ENCODE data around the gene FSIP1. TPM values are rescaled to one million over a fixed set of nuclear protein-coding genes. Genes with fewer than 3 reads are reported as not detected.

Gene FSIP1
- total RNA-seq, 1 experiment from 2014 or later, result 1.3 TPM

DNA sequence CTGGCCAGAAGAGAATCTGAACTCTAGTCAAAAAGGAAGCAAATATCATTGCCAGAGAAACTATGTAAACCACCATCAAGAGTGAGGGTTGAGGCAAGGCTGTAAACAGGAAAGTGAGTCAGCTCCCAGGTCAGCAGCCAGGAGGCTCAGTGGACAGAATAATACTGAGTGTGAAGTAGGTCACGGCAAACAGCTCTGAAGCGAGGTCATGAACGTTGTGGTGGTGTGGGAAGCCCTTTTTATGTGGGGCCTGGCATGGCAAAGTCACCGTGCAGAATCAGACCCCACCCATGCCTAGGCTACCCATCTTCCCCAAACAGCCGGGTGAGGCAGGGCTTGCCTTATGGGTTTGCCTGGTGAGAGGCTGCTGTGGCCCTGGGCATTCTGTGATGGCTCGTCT is 157.8 kb downstream of the FSIP1 start:
- TF ChIP-seq, protein P1, sequence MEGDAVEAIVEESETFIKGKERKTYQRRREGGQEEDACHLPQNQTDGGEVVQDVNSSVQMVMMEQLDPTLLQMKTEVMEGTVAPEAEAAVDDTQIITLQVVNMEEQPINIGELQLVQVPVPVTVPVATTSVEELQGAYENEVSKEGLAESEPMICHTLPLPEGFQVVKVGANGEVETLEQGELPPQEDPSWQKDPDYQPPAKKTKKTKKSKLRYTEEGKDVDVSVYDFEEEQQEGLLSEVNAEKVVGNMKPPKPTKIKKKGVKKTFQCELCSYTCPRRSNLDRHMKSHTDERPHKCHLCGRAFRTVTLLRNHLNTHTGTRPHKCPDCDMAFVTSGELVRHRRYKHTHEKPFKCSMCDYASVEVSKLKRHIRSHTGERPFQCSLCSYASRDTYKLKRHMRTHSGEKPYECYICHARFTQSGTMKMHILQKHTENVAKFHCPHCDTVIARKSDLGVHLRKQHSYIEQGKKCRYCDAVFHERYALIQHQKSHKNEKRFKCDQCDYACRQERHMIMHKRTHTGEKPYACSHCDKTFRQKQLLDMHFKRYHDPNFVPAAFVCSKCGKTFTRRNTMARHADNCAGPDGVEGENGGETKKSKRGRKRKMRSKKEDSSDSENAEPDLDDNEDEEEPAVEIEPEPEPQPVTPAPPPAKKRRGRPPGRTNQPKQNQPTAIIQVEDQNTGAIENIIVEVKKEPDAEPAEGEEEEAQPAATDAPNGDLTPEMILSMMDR (IDR thresholded peaks at IDR 0.05; ENCODE audit: insufficient read depth in 1 of 2, low read depth in 1 of 2, low read length in 1 of 2, severe bottlenecking in 1 of 2, unreplicated experiment in 1 of 2), result no peak
- H3K36me3 Mint-ChIP-seq (ENCODE audit: insufficient read depth, unreplicated experiment), result no peaks in the 10 kb centered on the region
- H3K9me3 Mint-ChIP-seq (ENCODE audit: unreplicated experiment), result no peaks in the 10 kb centered on the region
- H3K9me3 ChIP-seq, result no peaks in the 10 kb centered on the region
- POLR2A ChIA-PET, result no interaction called here
- intact Hi-C loops (cut with micrococcal nuclease; ENCODE audit: unreplicated experiment), result no loop called here
- H3K27ac Mint-ChIP-seq (ENCODE audit: unreplicated experiment), result no peak overlapping the region
- H3K4me3 ChIP-seq (ENCODE audit: low read depth, low read length), result no peak overlapping the region
- peaks cover 12% of the 10 kb centered on the region for H3K4me1 Mint-ChIP-seq (ENCODE audit: low read depth, unreplicated experiment)
- no peaks in the 10 kb centered on the region for H3K27me3 Mint-ChIP-seq (ENCODE audit: insufficient read depth, unreplicated experiment)
- H3K4me3 Mint-ChIP-seq (ENCODE audit: unreplicated experiment), result no peak overlapping the region
- H3K36me3 ChIP-seq (ENCODE audit: control insufficient read depth, insufficient read depth, low read length), result no peaks in the 10 kb centered on the region
- BruUV-seq (replicated peaks), result no TSS peak
- CTCF ChIA-PET, result no interaction called here
- 0 out of 2 replicates have a peak, but pooled peaks cover 4% of the 10 kb centered on the region for H3K4me1 ChIP-seq
- no peaks in the 10 kb centered on the region for H3K27me3 ChIP-seq (replicated peaks; ENCODE audit: control insufficient read depth, insufficient read depth, low read length)
- DNase-seq, result no peak

DNA sequence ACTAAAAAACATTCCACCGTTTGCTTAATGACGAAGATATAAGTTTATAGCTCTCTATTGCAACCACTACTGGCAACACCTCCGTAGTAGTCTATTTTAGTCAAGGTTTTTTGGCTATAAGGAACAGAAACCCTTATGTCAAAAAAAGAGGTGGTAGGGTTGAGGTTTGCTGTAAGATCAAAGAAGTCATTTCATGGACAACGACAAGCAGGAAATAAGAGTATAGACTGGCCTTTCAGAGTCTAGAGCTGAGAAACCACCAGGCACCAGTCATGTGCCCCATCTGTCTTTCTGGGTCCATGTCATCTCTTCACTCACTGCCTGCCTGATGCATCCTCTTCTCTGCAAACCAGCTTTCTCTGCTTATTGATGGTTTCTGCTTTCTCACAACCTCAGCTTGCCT is 159.1 kb downstream of the FSIP1 start:
- Mint-ChIP-seq H3K36me3 (ENCODE audit: insufficient read depth, unreplicated experiment) (no peaks in the 10 kb centered on the region), H3K9me3 (ENCODE audit: unreplicated experiment) (no peaks in the 10 kb centered on the region), H3K27ac (ENCODE audit: unreplicated experiment) (no peak overlapping the region), H3K4me3 (ENCODE audit: unreplicated experiment) (no peak overlapping the region), H3K27me3 (ENCODE audit: insufficient read depth, unreplicated experiment) (no peaks in the 10 kb centered on the region), H3K4me1 (ENCODE audit: low read depth, unreplicated experiment) (peaks cover 12% of the 10 kb centered on the region)
- no peaks in the 10 kb centered on the region for H3K36me3 ChIP-seq (ENCODE audit: control insufficient read depth, insufficient read depth, low read length)
- intact Hi-C loops (cut with micrococcal nuclease; ENCODE audit: unreplicated experiment), result no loop called here
- H3K4me3 ChIP-seq (ENCODE audit: low read depth, low read length), result no peak overlapping the region
- H3K9me3 ChIP-seq, result no peaks in the 10 kb centered on the region
- H3K4me1 ChIP-seq, result 0 out of 2 replicates have a peak, but pooled peaks cover 4% of the 10 kb centered on the region
- TF ChIP-seq, protein P1 (IDR thresholded peaks at IDR 0.05; ENCODE audit: insufficient read depth in 1 of 2, low read depth in 1 of 2, low read length in 1 of 2, severe bottlenecking in 1 of 2, unreplicated experiment in 1 of 2), result no peak
- no TSS peak for BruUV-seq (replicated peaks)
- ChIA-PET CTCF (no interaction called here), POLR2A (no interaction called here)
- no peak for DNase-seq
- no peaks in the 10 kb centered on the region for H3K27me3 ChIP-seq (replicated peaks; ENCODE audit: control insufficient read depth, insufficient read depth, low read length)

DNA sequence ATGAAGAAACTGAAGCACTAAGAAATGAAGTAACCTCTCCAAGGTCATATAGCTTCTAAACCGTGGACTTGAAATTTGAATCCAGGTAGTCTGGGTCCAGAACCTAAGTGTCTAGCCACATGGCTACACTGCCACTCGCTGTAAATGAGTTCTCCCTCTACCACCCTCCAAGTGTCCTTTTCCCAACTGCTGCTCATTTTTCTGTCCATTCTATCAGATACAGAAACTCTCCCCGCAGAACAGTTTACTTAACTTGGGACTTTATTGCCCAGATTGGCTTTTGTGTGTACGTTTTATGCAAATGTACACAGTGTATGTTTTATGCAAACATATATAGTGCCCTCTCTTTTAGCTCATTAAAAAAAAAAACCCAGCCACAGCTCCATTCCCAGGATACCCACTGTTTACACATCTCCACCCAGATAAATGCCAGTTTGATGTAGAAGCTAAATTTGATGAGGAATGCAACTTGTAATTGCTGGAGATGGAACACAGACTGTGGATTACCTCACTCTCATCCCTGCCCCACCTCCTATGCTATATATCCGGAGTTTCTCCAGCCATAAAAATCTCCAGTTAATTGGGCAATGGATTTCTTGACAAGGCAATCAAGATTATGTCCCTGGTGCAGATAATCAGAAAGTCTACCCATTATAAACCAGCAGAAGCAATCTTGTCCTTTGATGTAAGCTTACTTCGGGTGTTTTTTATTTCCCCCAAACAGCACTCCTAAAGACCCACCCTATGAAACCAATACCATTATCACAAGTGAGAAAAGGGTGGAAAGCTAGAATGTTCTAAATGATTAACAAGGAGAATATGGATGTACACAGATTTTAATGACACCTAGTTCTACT is 159.8 kb downstream of the FSIP1 start:
- Mint-ChIP-seq H3K4me3 (ENCODE audit: unreplicated experiment) (no peak overlapping the region), H3K9me3 (ENCODE audit: unreplicated experiment) (no peaks in the 10 kb centered on the region), H3K36me3 (ENCODE audit: insufficient read depth, unreplicated experiment) (no peaks in the 10 kb centered on the region), H3K4me1 (ENCODE audit: low read depth, unreplicated experiment) (peaks cover 7% of the 10 kb centered on the region), H3K27ac (ENCODE audit: unreplicated experiment) (no peak overlapping the region), H3K27me3 (ENCODE audit: insufficient read depth, unreplicated experiment) (no peaks in the 10 kb centered on the region)
- H3K9me3 ChIP-seq, result no peaks in the 10 kb centered on the region
- H3K4me1 ChIP-seq, result no peaks in the 10 kb centered on the region
- TF ChIP-seq, protein P1 (IDR thresholded peaks at IDR 0.05; ENCODE audit: insufficient read depth in 1 of 2, low read depth in 1 of 2, low read length in 1 of 2, severe bottlenecking in 1 of 2, unreplicated experiment in 1 of 2), result no peak
- intact Hi-C loops (cut with micrococcal nuclease; ENCODE audit: unreplicated experiment), result no loop called here
- H3K4me3 ChIP-seq (ENCODE audit: low read depth, low read length), result no peak overlapping the region
- ChIA-PET CTCF (no interaction called here), POLR2A (no interaction called here)
- no peak for DNase-seq
- no peaks in the 10 kb centered on the region for H3K27me3 ChIP-seq (replicated peaks; ENCODE audit: control insufficient read depth, insufficient read depth, low read length)
- no peaks in the 10 kb centered on the region for H3K36me3 ChIP-seq (ENCODE audit: control insufficient read depth, insufficient read depth, low read length)
- no TSS peak for BruUV-seq (replicated peaks)

All from Caco-2 (cell line).